ENCODE results near the gene PPFIA4.

Gene PPFIA4

GRCh38 chr1:203078478-203078877 lies 52.2 kb downstream of the PPFIA4 start:
- H3K27ac ChIP-seq, result no peak overlapping the region
- TF ChIP-seq CTCF (conservative IDR thresholded peaks at IDR 0.05), result no peak
- no peak for TF ChIP-seq ZFX (IDR thresholded peaks at IDR 0.05)

- H3K27ac ChIP-seq, result no peak overlapping the region
- TF ChIP-seq CTCF (conservative IDR thresholded peaks at IDR 0.05) (no peak), ZFX (IDR thresholded peaks at IDR 0.05) (no peak)
Observed at GRCh38 chr1:203080456-203080855, 54.2 kb downstream of the PPFIA4 start.

GRCh38 chr1:203081465-203082230 lies 55.4 kb downstream of the PPFIA4 start:
- H3K27ac ChIP-seq, result no peak overlapping the region
- no peak for TF ChIP-seq ZFX (IDR thresholded peaks at IDR 0.05)
- no peak for TF ChIP-seq CTCF (conservative IDR thresholded peaks at IDR 0.05)

GRCh38 chr1:203082231-203082505 lies 55.9 kb downstream of the PPFIA4 start:
- no peak overlapping the region for H3K27ac ChIP-seq
- no peak for TF ChIP-seq ZFX (IDR thresholded peaks at IDR 0.05)
- TF ChIP-seq CTCF (conservative IDR thresholded peaks at IDR 0.05), result no peak

GRCh38 chr1:203082571-203083462 lies 56.5 kb downstream of the PPFIA4 start:
- TF ChIP-seq ZFX (IDR thresholded peaks at IDR 0.05), result no peak
- TF ChIP-seq CTCF (conservative IDR thresholded peaks at IDR 0.05), result no peak
- H3K27ac ChIP-seq, result no peak overlapping the region

GRCh38 chr1:203083463-203083921 lies 57.2 kb downstream of the PPFIA4 start:
- H3K27ac ChIP-seq, result no peak overlapping the region
- no peak for TF ChIP-seq ZFX (IDR thresholded peaks at IDR 0.05)
- TF ChIP-seq CTCF (conservative IDR thresholded peaks at IDR 0.05), result no peak

Data from C4-2B (cell line).